Heart left ventricle (tissue), 16 donors: ENCODE results near the gene ING5. TPM values are rescaled to one million over a fixed set of nuclear protein-coding genes. Genes with fewer than 3 reads are reported as not detected.

Experiments
- ATAC-seq, 4 donors: fragments of 200-7000 bp; cut with Tn5 transposase; one replicate each; pipeline ENCODE4 v1.9.1; 2020 to 2022; ENCODE audit warnings: moderate library complexity in 4 of 4, mild to moderate bottlenecking in 3 of 4, moderate number of reproducible peaks in 1 of 4
- DNase-seq, 5 donors: peaks; one replicate each; pipeline ENCODE4 v3.0.0-alpha.2; 2020
- H3K27ac ChIP-seq, 12 donors: fragments of 200-600 bp; sonication (generic) in 4 of 12; one replicate each; pipeline versions ENCODE4 v1.5.0 to v1.8.0; 2016 to 2022; ENCODE audit warnings: mild to moderate bottlenecking in 2 of 12
- H3K27me3 ChIP-seq, 9 donors: fragments of 200-600 bp; sonication (generic) in 2 of 9; one replicate each; pipeline versions ENCODE4 v1.5.1 to v1.8.0; 2016 to 2022; ENCODE audit warnings: mild to moderate bottlenecking in 3 of 9
- H3K36me3 ChIP-seq, 9 donors: fragments of 200-600 bp; sonication (generic) in 2 of 9; one replicate each; pipeline versions ENCODE4 v1.5.0 to v1.8.0; 2018 to 2022; ENCODE audit warnings: mild to moderate bottlenecking in 2 of 9
- H3K4me1 ChIP-seq, 12 donors: fragments of 200-600 bp; sonication (generic) in 4 of 12; one replicate each; pipeline versions ENCODE4 v1.5.0 to v1.8.0; 2016 to 2022; ENCODE audit warnings: mild to moderate bottlenecking in 3 of 12
- H3K4me3 ChIP-seq, 12 donors: fragments of 200-600 bp; sonication (generic) in 4 of 12; one replicate each; pipeline versions ENCODE4 v1.5.0 to v1.8.0; 2017 to 2022; ENCODE audit warnings: mild to moderate bottlenecking in 9 of 12, moderate library complexity in 4 of 12
- H3K9me3 ChIP-seq, 12 donors: fragments of 200-600 bp; sonication (generic) in 4 of 12; one replicate each; pipeline versions ENCODE4 v1.5.0 to v1.8.0; 2016 to 2022; ENCODE audit warnings: mild to moderate bottlenecking in 1 of 12
- POLR2A ChIP-seq, 2 donors: fragments of 450-650 bp; IDR thresholded peaks; one replicate each; pipeline ENCODE4 v1.6.1; 2017; ENCODE audit warnings: antibody characterized with exemption in 2 of 2, mild to moderate bottlenecking in 2 of 2, moderate library complexity in 2 of 2
- WGBS, 4 donors: extraction: QIAGEN DNeasy Blood & Tissue Kit in 2 of 4; methylation state at CpG; one replicate each; pipeline versions ENCODE4 v1.1.5 to v1.1.7; 2013 to 2018; 5-methylcytosine and 5-hydroxymethylcytosine counted together
- intact Hi-C, 10 donors: fragments of 100-400 bp; cut with DNase I; formaldehyde crosslinking; loops; one replicate each; pipeline versions ENCODE4 v1.11.1 to v1.14.2; 2022
- polyA plus RNA-seq, 2 donors: library from polyadenylated mRNA; stranded (reverse); fragments of 200-250 nt; gene quantifications; one replicate each; pipeline ENCODE4 v1.2.3, GENCODE V29; 2013
- total RNA-seq, 9 donors: library from RNA; depleted of rRNA in 2 of 9; stranded (reverse); fragments of >200 nt in 2 of 9; fragmentation: NEBNext Ultra II Directional in 3 of 9; extraction: Animal tissue kit (Norgen Biotek cat#: 25700) in 3 of 9; gene quantifications; one replicate each; pipeline versions ENCODE4 v1.1.0 to v1.2.4, GENCODE V29; 2016 to 2023
- TF ChIP-seq, protein P1 (sequence below), 12 donors: fragments of 200-600 bp; sonication (generic) in 4 of 12; IDR thresholded peaks; one replicate each; pipeline versions ENCODE4 v1.5.0 to v1.8.0; 2018 to 2022; ENCODE audit warnings: antibody characterized with exemption in 12 of 12, mild to moderate bottlenecking in 5 of 12
- donor health status: ischemic (EF 13 %, LVEDD 7.1; RV severe dilation, severe dysfunction).
- donor health status: healthy with polysubstance abuse.
- donor health status: DM: no; HTN: yes; CAD: no.
- donor health status: DM: no; HTN: no; CAD: no.
- donor health status: ischemic (EF 25% LVEDD 6.9; RV normal size, moderate dysfunction).
- donor health status: ischemic (EF 25% LVEDD 5.7; RV mildly dilated, moderate dysfunction).
- donor health status: healthy.
- donor health status: DM: yes; HTN: yes; CAD: no.
- donor health status: ischemic (EF 35%, LVEDD 5.7; RV mildly dilated, moderate dysfunction).
- donor health status: nonischemic (EF 11% LVEDD 7.7; RV severe dilation, severe dysfunction).
- donor health status: DM: yes; HTN: yes; CAD: no.
- donor health status: PGD.
- donor health status: ischemic (EF 29% LVEDD 5.4; RV normal size, mild dysfunction).
- donor health status: nonischemic (EF 23%, LVEDD 6.1; RV moderate dilation, normal function).

The ING5 gene
- total and polyA plus RNA-seq, 11 donors, result 11.8 to 29.3 (median 18.2) TPM

DNA sequence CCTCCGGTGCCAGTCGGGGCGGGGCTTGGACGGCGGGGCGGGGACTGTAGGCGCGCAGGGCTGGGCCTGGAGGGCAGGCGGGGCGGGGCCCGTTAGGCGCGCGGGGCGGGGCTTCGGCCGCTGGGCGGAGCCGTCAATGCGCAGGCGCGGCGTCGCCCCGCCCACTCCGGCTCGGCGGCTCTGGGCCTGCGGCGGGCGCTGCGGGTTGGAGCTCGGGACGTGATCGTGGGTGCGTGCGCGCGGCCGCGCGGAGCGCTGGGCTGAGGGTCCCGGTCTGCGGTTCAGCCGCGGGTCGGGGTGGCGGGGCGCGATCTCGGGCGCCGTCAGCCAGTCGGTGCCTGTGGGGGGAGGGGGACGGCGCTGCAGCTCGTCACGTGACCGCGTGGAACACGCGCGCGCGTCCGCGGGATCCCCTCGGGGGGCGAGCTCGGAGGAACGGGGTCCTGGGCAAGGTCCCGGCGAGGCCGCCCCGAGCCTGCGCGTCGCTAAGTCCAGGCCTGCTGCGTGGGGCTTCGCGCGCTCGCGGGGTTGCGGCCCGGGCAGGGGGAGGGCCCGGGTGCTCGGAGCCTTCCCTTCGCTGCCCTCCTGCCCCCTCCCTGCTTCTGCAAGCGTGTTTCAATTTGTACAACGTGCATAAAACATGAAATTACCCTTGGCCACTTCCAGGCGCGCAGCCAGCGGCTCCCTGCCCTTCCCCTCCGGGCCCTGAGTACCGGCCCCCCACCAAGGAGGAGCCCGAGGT lies 32.8 kb downstream of the ING5 start, which contains the start of gene D2HGDH:
Gene D2HGDH, plus strand, starts transcription at position 164 of the 742 bp plus-strand sequence. CDS start 595 bp downstream, outside the sequence.
- H3K27ac ChIP-seq, result peak within 1 kb of the TSS; percentile 70 to 96 (median 90)
- ATAC-seq (peak; percentile 81 to 96 (median 94)), DNase-seq (peak; percentile 94 to 98 (median 94))
- peak within 1 kb of the TSS; percentile 67 to 100 (median 94) for H3K4me3 ChIP-seq
- H3K36me3 ChIP-seq, result peaks cover 0 to 7% (median 0%) of the 10 kb centered on the region in 9 donors
- no peaks in the 10 kb centered on the region for H3K9me3 ChIP-seq
- H3K4me1 ChIP-seq, result peaks cover 0 to 20% (median 12%) of the 10 kb centered on the region in 12 donors
- intact Hi-C loops, result loop anchor here in 6 of 10 donors (5.0 to 10.0 kb wide), 6 partner anchors 128 to 882 kb away; partner anchors contain the start of gene STK25 (in 1 of the 6)
- WGBS, 4 donors, result 0 to 1% (median 0%) methylated on average over 9 to 98 of the region's 98 CpGs
- peak in 1 of 2 donors; percentile 92 for TF ChIP-seq POLR2A (IDR thresholded peaks at IDR 0.05)
- TF ChIP-seq, protein P1, sequence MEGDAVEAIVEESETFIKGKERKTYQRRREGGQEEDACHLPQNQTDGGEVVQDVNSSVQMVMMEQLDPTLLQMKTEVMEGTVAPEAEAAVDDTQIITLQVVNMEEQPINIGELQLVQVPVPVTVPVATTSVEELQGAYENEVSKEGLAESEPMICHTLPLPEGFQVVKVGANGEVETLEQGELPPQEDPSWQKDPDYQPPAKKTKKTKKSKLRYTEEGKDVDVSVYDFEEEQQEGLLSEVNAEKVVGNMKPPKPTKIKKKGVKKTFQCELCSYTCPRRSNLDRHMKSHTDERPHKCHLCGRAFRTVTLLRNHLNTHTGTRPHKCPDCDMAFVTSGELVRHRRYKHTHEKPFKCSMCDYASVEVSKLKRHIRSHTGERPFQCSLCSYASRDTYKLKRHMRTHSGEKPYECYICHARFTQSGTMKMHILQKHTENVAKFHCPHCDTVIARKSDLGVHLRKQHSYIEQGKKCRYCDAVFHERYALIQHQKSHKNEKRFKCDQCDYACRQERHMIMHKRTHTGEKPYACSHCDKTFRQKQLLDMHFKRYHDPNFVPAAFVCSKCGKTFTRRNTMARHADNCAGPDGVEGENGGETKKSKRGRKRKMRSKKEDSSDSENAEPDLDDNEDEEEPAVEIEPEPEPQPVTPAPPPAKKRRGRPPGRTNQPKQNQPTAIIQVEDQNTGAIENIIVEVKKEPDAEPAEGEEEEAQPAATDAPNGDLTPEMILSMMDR (IDR thresholded peaks at IDR 0.05), result no peak
- no peaks in the 10 kb centered on the region for H3K27me3 ChIP-seq

DNA sequence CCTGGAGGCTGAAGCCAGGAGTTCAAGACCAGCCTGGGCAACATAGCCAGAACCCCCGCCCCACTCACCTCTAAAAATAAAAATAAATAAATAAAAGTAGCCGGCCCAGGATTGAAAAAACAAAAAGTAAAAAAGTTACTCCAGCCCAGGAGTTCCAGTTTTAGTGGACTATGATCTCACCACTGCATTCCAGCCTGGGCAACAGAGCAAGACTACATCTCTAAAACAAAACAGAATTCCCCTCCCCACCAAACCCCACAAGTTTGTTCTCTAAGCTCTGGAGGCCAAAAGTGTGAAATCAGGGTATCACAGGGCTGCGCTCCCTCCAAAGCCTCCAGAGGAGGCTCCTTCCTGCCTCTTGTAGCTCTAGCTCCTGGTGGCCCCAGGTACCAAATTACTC lies 34.3 kb downstream of the ING5 start:
- Histone ChIP-seq H3K4me1 (peaks cover 0 to 27% (median 12%) of the 10 kb centered on the region in 12 donors), H3K27ac (peak overlapping the region in 1 of 12 donors; percentile 91), H3K27me3 (no peaks in the 10 kb centered on the region), H3K36me3 (peaks cover 0 to 7% (median 0%) of the 10 kb centered on the region in 9 donors), H3K9me3 (no peaks in the 10 kb centered on the region), H3K4me3 (peak overlapping the region in 3 of 12 donors; percentile 67 to 98 (median 78))
- TF ChIP-seq, protein P1 (IDR thresholded peaks at IDR 0.05), result no peak
- TF ChIP-seq POLR2A (IDR thresholded peaks at IDR 0.05), result no peak
- ATAC-seq (no peak), DNase-seq (no peak)
- 87 to 92% (median 88%) methylated on average over 3 of the region's 3 CpGs for WGBS, 4 donors
- intact Hi-C loops, result loop anchor here in 3 of 10 donors (5.0 to 10.0 kb wide), 3 partner anchors 139 to 231 kb away; partner anchors contain the start of gene STK25 (in 1 of the 3)

GRCh38 chr2:241738040-241738686 lies 36.3 kb downstream of the ING5 start:
- DNase-seq (no peak), ATAC-seq (no peak)
- TF ChIP-seq POLR2A (IDR thresholded peaks at IDR 0.05), result no peak
- Histone ChIP-seq H3K27me3 (no peaks in the 10 kb centered on the region), H3K4me1 (peaks cover 0 to 26% (median 12%) of the 10 kb centered on the region in 12 donors), H3K27ac (no peak overlapping the region), H3K9me3 (no peaks in the 10 kb centered on the region), H3K4me3 (no peak overlapping the region), H3K36me3 (peaks cover 0 to 7% (median 0%) of the 10 kb centered on the region in 9 donors)
- WGBS, 4 donors, result 92 to 96% (median 95%) methylated on average over 7 to 17 of the region's 17 CpGs
- intact Hi-C loops, result loop anchor here in 3 of 10 donors (5.0 to 10.0 kb wide), 3 partner anchors 137 to 233 kb away; partner anchors contain the start of gene STK25 (in 1 of the 3)

DNA sequence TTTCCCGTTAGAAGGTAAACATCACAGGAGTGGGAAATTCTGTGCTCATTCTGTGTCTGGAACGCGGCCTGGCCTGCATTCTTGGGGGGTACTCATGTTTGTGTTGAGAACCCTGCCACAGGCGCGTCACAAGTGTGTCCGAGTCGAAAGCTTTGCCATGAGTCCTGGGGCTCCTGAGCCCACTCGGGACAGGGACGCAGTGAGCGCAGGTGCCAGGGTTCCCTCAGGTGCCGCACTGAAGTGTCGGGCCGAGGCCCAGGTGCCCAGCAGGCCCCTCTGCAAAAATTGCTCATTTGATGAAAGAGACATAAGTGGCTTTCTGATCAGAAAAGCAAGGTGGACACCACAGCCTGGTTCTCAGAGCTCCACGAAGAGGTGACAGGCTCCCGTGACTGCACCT lies 37.3 kb downstream of the ING5 start:
- Histone ChIP-seq H3K4me1 (peaks cover 0 to 22% (median 7%) of the 10 kb centered on the region in 12 donors), H3K4me3 (no peak overlapping the region), H3K27me3 (no peaks in the 10 kb centered on the region), H3K9me3 (no peaks in the 10 kb centered on the region), H3K27ac (no peak overlapping the region), H3K36me3 (peaks cover 0 to 17% (median 7%) of the 10 kb centered on the region in 9 donors)
- TF ChIP-seq POLR2A (IDR thresholded peaks at IDR 0.05), result no peak
- intact Hi-C loops, result loop anchor here in 3 of 10 donors (5.0 to 10.0 kb wide), 3 partner anchors 136 to 234 kb away; partner anchors contain the start of gene STK25 (in 1 of the 3)
- WGBS, 4 donors, result 93 to 97% (median 95%) methylated on average over 15 of the region's 15 CpGs
- DNase-seq (peak in 2 of 5 donors; percentile 9 to 37), ATAC-seq (no peak)
